ENCODE data around the gene HADHA. TPM values are rescaled to one million over a fixed set of nuclear protein-coding genes. Genes with fewer than 3 reads are reported as not detected.

Gene HADHA
- total RNA-seq, 4 donors from 2014 or later = 92.8 to 233 (median 142) TPM

DNA sequence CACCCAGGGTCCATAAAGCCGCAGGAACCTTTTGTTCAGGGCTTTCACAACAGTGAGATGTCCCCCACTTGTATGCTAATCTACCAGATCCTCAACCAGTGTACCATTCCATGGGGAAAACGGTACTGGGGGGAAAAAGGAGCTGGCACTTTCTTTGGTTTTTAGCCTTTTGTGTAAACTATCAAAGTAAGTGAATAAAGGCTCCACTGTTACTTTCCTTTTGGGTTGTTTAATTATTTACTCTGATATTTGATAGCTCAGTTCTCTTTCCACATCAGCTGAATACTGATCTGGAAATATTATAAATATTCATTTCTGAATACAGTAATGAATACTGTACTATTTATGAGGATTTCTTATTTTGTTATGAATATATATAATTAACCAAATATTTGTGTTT is 20.3 kb downstream of the HADHA start:
- Histone ChIP-seq H3K4me3 (no peak overlapping the region), H3K27ac (no peak overlapping the region), H3K9me3 (no peaks in the 10 kb centered on the region), H3K4me1 (no peaks in the 10 kb centered on the region), H3K27me3 (no peaks in the 10 kb centered on the region), H3K36me3 (peaks cover 0 to 35% (median 16%) of the 10 kb centered on the region in 4 donors)
- DNase-seq = no peak
- in situ Hi-C loops (cut with MboI; ENCODE audit: low pct_ligation_motif_present in 1 of 4, low pct_unique_long_range_greater_than_20kb in 1 of 4, low sequenced_read_pairs in 3 of 4) = no loop called here
- 71 to 78% methylated on average over 1 to 2 of the region's 2 CpGs for WGBS, 2 donors (ENCODE audit: low coverage in 1 of 2)
- TF ChIP-seq POLR2A (IDR thresholded peaks at IDR 0.05) (no peak), EP300 (IDR thresholded peaks at IDR 0.05; ENCODE audit: low read depth) (no peak), POLR2AphosphoS5 (IDR thresholded peaks at IDR 0.05) (no peak), CTCF (IDR thresholded peaks at IDR 0.05) (no peak)
- intact Hi-C loops (cut with DNase I; ENCODE audit: low total_unique reads) = no loop called here

GRCh38 chr2:26223018-26223417 is 21.4 kb downstream of the HADHA start:
- no peaks in the 10 kb centered on the region for H3K27me3 ChIP-seq
- peaks cover 0 to 26% (median 11%) of the 10 kb centered on the region in 4 donors for H3K36me3 ChIP-seq
- in situ Hi-C loops (cut with MboI; ENCODE audit: low pct_ligation_motif_present in 1 of 4, low pct_unique_long_range_greater_than_20kb in 1 of 4, low sequenced_read_pairs in 3 of 4) = no loop called here
- H3K9me3 ChIP-seq = no peaks in the 10 kb centered on the region
- TF ChIP-seq POLR2A (IDR thresholded peaks at IDR 0.05) = no peak
- TF ChIP-seq CTCF (IDR thresholded peaks at IDR 0.05) = no peak
- TF ChIP-seq EP300 (IDR thresholded peaks at IDR 0.05; ENCODE audit: low read depth) = no peak
- no peak for TF ChIP-seq POLR2AphosphoS5 (IDR thresholded peaks at IDR 0.05)
- 100% methylated on average over 1 of the region's 1 CpG; no CpG with 5 or more reads in 1 of the 2 donors for WGBS, 2 donors (ENCODE audit: low coverage in 1 of 2)
- intact Hi-C loops (cut with DNase I; ENCODE audit: low total_unique reads) = no loop called here
- no peak overlapping the region for H3K4me3 ChIP-seq
- no peak overlapping the region for H3K27ac ChIP-seq
- H3K4me1 ChIP-seq = no peaks in the 10 kb centered on the region
- no peak for DNase-seq

- Histone ChIP-seq H3K27me3 (no peaks in the 10 kb centered on the region), H3K36me3 (peaks cover 0 to 44% (median 17%) of the 10 kb centered on the region in 4 donors), H3K27ac (no peak overlapping the region), H3K9me3 (no peaks in the 10 kb centered on the region), H3K4me1 (peaks cover 0 to 5% (median 0%) of the 10 kb centered on the region in 4 donors), H3K4me3 (no peak overlapping the region)
- no peak for DNase-seq
- intact Hi-C loops (cut with DNase I; ENCODE audit: low total_unique reads) = no loop called here
- TF ChIP-seq POLR2AphosphoS5 (IDR thresholded peaks at IDR 0.05) = no peak
- in situ Hi-C loops (cut with MboI; ENCODE audit: low pct_ligation_motif_present in 1 of 4, low pct_unique_long_range_greater_than_20kb in 1 of 4, low sequenced_read_pairs in 3 of 4) = no loop called here
- WGBS, 2 donors (ENCODE audit: low coverage in 1 of 2) = 81 to 95% methylated on average over 6 of the region's 6 CpGs
Measured at GRCh38 chr2:26217720-26218119, 26.7 kb downstream of the HADHA start.

- DNase-seq = no peak
- H3K36me3 ChIP-seq = peaks cover 0 to 56% (median 22%) of the 10 kb centered on the region in 4 donors
- no peak overlapping the region for H3K27ac ChIP-seq
- no peaks in the 10 kb centered on the region for H3K27me3 ChIP-seq
- H3K4me3 ChIP-seq = no peak overlapping the region
- peaks cover 0 to 5% (median 0%) of the 10 kb centered on the region in 4 donors for H3K4me1 ChIP-seq
- in situ Hi-C loops (cut with MboI; ENCODE audit: low pct_ligation_motif_present in 1 of 4, low pct_unique_long_range_greater_than_20kb in 1 of 4, low sequenced_read_pairs in 3 of 4) = no loop called here
- intact Hi-C loops (cut with DNase I; ENCODE audit: low total_unique reads) = no loop called here
- WGBS, 2 donors (ENCODE audit: low coverage in 1 of 2) = 80 to 93% methylated on average over 3 to 4 of the region's 4 CpGs
- H3K9me3 ChIP-seq = no peaks in the 10 kb centered on the region
- TF ChIP-seq EP300 (IDR thresholded peaks at IDR 0.05; ENCODE audit: low read depth) (no peak), POLR2AphosphoS5 (IDR thresholded peaks at IDR 0.05) (no peak), CTCF (IDR thresholded peaks at IDR 0.05) (no peak), POLR2A (IDR thresholded peaks at IDR 0.05) (no peak)
Measured at GRCh38 chr2:26216587-26216986, 27.8 kb downstream of the HADHA start.

- no peak for DNase-seq
- H3K36me3 ChIP-seq = peaks cover 0 to 59% (median 26%) of the 10 kb centered on the region in 4 donors
- TF ChIP-seq EP300 (IDR thresholded peaks at IDR 0.05; ENCODE audit: low read depth) = no peak
- no peak for TF ChIP-seq CTCF (IDR thresholded peaks at IDR 0.05)
- no peak for TF ChIP-seq POLR2A (IDR thresholded peaks at IDR 0.05)
- TF ChIP-seq POLR2AphosphoS5 (IDR thresholded peaks at IDR 0.05) = no peak
- intact Hi-C loops (cut with DNase I; ENCODE audit: low total_unique reads) = no loop called here
- in situ Hi-C loops (cut with MboI; ENCODE audit: low pct_ligation_motif_present in 1 of 4, low pct_unique_long_range_greater_than_20kb in 1 of 4, low sequenced_read_pairs in 3 of 4) = no loop called here
- WGBS, 2 donors (ENCODE audit: low coverage in 1 of 2) = 90 to 100% methylated on average over 1 of the region's 1 CpG
- no peaks in the 10 kb centered on the region for H3K9me3 ChIP-seq
- no peak overlapping the region for H3K4me3 ChIP-seq
- no peaks in the 10 kb centered on the region for H3K27me3 ChIP-seq
- peaks cover 0 to 5% (median 0%) of the 10 kb centered on the region in 4 donors for H3K4me1 ChIP-seq
- no peak overlapping the region for H3K27ac ChIP-seq
Measured at GRCh38 chr2:26215833-26216232, 28.6 kb downstream of the HADHA start.

Measured in transverse colon (tissue), 4 donors.